Hypothalamus (tissue), 51 donors: ENCODE measurements around the gene USP40.

Source experiments
- DNase-seq, 51 donors: peaks; one replicate each; lab custom pipeline; 2025; lab: John Stamatoyannopoulos, UW

USP40 gene

GRCh38 chr2:233433029-233433428 lies 133.6 kb downstream of the USP40 start:
- DNase-seq, result no peak

GRCh38 chr2:233430651-233431050 lies 135.9 kb downstream of the USP40 start:
- DNase-seq, result no peak

GRCh38 chr2:233430081-233430480 lies 136.5 kb downstream of the USP40 start:
- no peak for DNase-seq

- DNase-seq, result no peak
Measured at GRCh38 chr2:233429175-233429897, 137.2 kb downstream of the USP40 start.

GRCh38 chr2:233428438-233428837 lies 138.1 kb downstream of the USP40 start:
- no peak for DNase-seq

GRCh38 chr2:233428008-233428407 lies 138.6 kb downstream of the USP40 start:
- DNase-seq, result no peak

- no peak for DNase-seq
Measured at GRCh38 chr2:233426619-233427342, 139.8 kb downstream of the USP40 start.
